ENCODE data around the gene RENBP.

Gene RENBP

DNA sequence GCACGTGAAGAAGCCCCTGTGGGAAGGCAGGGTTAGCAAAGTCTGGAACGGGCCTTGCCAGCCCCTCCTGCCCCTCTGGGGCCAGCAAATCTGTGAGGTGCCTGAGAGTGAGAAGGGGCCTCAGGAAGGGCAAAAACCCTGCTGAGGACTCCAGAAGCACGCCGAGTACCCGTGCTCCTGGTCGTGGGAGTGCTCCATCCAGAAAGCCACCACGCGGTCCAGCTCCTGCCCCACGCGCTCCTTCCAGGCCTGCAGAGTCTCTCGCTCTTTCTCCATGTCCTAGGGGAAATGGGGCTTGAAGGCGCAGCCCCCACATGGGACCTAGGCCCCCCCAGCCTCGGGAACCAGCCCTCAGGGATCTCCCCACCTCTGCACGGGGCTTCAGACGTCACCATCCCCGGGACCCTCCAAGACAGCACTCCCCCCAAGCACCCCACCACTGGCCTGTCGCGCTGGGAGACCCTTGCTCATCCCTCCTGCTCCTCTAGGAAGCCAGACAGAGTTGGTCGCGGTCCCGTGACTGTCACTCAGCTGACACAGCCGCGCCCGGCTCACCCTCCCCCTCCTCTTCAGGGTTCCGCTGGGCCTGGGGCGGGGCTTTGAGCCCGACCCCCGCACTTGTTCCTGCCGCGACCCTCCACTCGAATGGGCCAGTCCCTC, at the start of gene RENBP:
Gene RENBP (minus strand): TSS at position 504 of the 660 bp plus-strand sequence. CDS start 33 bp downstream, at position 471.
- Histone ChIP-seq H3K27ac (ENCODE audit: extremely low read depth, low read depth, low read length) (no peak within 1 kb of the TSS), H3K4me3 (ENCODE audit: low read depth, low read length) (no peak within 1 kb of the TSS), H3K36me3 (ENCODE audit: control insufficient read depth in 2 of 2, insufficient read depth in 1 of 2, low read length in 2 of 2) (peaks cover 8 to 20% of the 10 kb centered on the region in 2 experiments; a peak in 1 of 3 replicates), H3K4me1 (ENCODE audit: control insufficient read depth, insufficient read depth, low read length) (no peaks in the 10 kb centered on the region; the same call in 1 of the 2 replicates), H3K9me3 (ENCODE audit: control insufficient read depth, insufficient read depth, low read depth, low read length) (no peaks in the 10 kb centered on the region)
- ChIA-PET POLR2A (interaction anchor here (1.3 to 3.0 kb wide), 5 partner anchors 10 to 181 kb away, joined by 3 to 21 read pairs (median 7); partner anchors contain the start of genes HCFC1, NAA10 and PLXNB3), CTCF (interaction anchor here (0.6 to 10.9 kb wide), 8 partner anchors 9 to 465 kb away, joined by 3 to 267 read pairs (median 34); partner anchors contain the start of genes ARHGAP4, DNASE1L1, HCFC1 and NAA10)
- TF ChIP-seq, protein P1, sequence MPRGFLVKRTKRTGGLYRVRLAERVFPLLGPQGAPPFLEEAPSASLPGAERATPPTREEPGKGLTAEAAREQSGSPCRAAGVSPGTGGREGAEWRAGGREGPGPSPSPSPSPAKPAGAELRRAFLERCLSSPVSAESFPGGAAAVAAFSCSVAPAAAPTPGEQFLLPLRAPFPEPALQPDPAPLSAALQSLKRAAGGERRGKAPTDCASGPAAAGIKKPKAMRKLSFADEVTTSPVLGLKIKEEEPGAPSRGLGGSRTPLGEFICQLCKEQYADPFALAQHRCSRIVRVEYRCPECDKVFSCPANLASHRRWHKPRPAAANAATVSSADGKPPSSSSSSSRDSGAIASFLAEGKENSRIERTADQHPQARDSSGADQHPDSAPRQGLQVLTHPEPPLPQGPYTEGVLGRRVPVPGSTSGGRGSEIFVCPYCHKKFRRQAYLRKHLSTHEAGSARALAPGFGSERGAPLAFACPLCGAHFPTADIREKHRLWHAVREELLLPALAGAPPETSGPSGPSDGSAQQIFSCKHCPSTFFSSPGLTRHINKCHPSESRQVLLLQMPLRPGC (tag by site-specific recombination; IDR thresholded peaks at IDR 0.05): no peak
- TF ChIP-seq KLF10 (tag by site-specific recombination; IDR thresholded peaks at IDR 0.05): no peak
- TF ChIP-seq ZNF366 (tag by site-specific recombination; conservative IDR thresholded peaks at IDR 0.05): 0 out of 2 replicates have a peak, but pooled peaks have one; percentile 12
- peak; percentile 44 for TF ChIP-seq SP2 (tag by site-specific recombination; IDR thresholded peaks at IDR 0.05)
- TF ChIP-seq ZNF391 (tag by site-specific recombination; IDR thresholded peaks at IDR 0.05; ENCODE audit: borderline replicate concordance, low read depth): no peak
- TF ChIP-seq, protein P2, sequence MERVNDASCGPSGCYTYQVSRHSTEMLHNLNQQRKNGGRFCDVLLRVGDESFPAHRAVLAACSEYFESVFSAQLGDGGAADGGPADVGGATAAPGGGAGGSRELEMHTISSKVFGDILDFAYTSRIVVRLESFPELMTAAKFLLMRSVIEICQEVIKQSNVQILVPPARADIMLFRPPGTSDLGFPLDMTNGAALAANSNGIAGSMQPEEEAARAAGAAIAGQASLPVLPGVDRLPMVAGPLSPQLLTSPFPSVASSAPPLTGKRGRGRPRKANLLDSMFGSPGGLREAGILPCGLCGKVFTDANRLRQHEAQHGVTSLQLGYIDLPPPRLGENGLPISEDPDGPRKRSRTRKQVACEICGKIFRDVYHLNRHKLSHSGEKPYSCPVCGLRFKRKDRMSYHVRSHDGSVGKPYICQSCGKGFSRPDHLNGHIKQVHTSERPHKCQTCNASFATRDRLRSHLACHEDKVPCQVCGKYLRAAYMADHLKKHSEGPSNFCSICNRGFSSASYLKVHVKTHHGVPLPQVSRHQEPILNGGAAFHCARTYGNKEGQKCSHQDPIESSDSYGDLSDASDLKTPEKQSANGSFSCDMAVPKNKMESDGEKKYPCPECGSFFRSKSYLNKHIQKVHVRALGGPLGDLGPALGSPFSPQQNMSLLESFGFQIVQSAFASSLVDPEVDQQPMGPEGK (tag by site-specific recombination; IDR thresholded peaks at IDR 0.05): peak; percentile 43; the same call in 1 of the 2 replicates
- TF ChIP-seq, protein P3, sequence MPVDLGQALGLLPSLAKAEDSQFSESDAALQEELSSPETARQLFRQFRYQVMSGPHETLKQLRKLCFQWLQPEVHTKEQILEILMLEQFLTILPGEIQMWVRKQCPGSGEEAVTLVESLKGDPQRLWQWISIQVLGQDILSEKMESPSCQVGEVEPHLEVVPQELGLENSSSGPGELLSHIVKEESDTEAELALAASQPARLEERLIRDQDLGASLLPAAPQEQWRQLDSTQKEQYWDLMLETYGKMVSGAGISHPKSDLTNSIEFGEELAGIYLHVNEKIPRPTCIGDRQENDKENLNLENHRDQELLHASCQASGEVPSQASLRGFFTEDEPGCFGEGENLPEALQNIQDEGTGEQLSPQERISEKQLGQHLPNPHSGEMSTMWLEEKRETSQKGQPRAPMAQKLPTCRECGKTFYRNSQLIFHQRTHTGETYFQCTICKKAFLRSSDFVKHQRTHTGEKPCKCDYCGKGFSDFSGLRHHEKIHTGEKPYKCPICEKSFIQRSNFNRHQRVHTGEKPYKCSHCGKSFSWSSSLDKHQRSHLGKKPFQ (tag by site-specific recombination; IDR thresholded peaks at IDR 0.05): no peak
- TF ChIP-seq ZNF791 (tag by site-specific recombination; IDR thresholded peaks at IDR 0.05): no peak
- no peak for TF ChIP-seq ZNF76 (tag by site-specific recombination; IDR thresholded peaks at IDR 0.05; ENCODE audit: borderline replicate concordance, low read depth)
- TF ChIP-seq ZNF701 (tag by site-specific recombination; IDR thresholded peaks at IDR 0.05): no peak
- TF ChIP-seq KLF9 (tag by site-specific recombination; IDR thresholded peaks at IDR 0.05; ENCODE audit: low read depth): no peak
- no peak for TF ChIP-seq GLIS1 (tag by site-specific recombination; IDR thresholded peaks at IDR 0.05)
- TF ChIP-seq ZNF221 (tag by site-specific recombination; IDR thresholded peaks at IDR 0.05; ENCODE audit: borderline replicate concordance): no peak
- TF ChIP-seq ZNF623 (tag by site-specific recombination; IDR thresholded peaks at IDR 0.05): no peak
- no peak for TF ChIP-seq ZNF785 (tag by site-specific recombination; IDR thresholded peaks at IDR 0.05)
- peak; percentile 29; the same call in 1 of the 2 replicates for TF ChIP-seq GLIS2 (tag by site-specific recombination; IDR thresholded peaks at IDR 0.05)

DNA sequence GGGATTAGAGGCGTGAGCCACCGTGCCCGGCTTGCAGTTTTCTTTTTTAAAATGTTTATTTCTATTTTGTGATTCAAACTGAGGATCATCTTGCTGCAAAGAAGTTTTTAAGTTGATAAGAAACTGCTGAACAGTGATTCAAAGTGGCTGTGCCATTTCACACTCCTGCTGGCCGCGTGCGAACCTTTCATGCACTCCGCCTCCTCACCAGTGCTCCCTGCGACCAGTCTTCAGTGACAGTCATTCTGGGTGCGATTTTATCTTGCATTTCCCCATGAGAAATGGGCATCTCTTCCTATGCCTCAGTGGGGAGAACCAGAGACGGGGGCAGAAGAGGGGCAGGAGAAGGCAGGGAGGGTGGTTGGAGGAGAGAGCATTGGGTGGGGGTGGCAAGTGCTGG, 49.5 kb upstream of the RENBP start:
- ChIA-PET CTCF (no interaction called here), POLR2A (interaction anchor here (0.6 to 0.7 kb wide), 2 partner anchors 22 to 498 kb away, joined by 4 read pairs; no protein-coding TSS in a partner anchor)
- no peaks in the 10 kb centered on the region for H3K9me3 ChIP-seq (ENCODE audit: control insufficient read depth, insufficient read depth, low read depth, low read length)
- TF ChIP-seq ZNF510 (tag by site-specific recombination; IDR thresholded peaks at IDR 0.05; ENCODE audit: insufficient replicate concordance): no peak
- no peak for TF ChIP-seq ZNF76 (tag by site-specific recombination; IDR thresholded peaks at IDR 0.05; ENCODE audit: borderline replicate concordance, low read depth)
- TF ChIP-seq, protein P4, sequence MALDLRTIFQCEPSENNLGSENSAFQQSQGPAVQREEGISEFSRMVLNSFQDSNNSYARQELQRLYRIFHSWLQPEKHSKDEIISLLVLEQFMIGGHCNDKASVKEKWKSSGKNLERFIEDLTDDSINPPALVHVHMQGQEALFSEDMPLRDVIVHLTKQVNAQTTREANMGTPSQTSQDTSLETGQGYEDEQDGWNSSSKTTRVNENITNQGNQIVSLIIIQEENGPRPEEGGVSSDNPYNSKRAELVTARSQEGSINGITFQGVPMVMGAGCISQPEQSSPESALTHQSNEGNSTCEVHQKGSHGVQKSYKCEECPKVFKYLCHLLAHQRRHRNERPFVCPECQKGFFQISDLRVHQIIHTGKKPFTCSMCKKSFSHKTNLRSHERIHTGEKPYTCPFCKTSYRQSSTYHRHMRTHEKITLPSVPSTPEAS (tag by site-specific recombination; IDR thresholded peaks at IDR 0.05): no peak
- no peak for TF ChIP-seq RBAK (tag by site-specific recombination; IDR thresholded peaks at IDR 0.05)
- TF ChIP-seq ZNF623 (tag by site-specific recombination; IDR thresholded peaks at IDR 0.05): no peak
- TF ChIP-seq, protein P5, sequence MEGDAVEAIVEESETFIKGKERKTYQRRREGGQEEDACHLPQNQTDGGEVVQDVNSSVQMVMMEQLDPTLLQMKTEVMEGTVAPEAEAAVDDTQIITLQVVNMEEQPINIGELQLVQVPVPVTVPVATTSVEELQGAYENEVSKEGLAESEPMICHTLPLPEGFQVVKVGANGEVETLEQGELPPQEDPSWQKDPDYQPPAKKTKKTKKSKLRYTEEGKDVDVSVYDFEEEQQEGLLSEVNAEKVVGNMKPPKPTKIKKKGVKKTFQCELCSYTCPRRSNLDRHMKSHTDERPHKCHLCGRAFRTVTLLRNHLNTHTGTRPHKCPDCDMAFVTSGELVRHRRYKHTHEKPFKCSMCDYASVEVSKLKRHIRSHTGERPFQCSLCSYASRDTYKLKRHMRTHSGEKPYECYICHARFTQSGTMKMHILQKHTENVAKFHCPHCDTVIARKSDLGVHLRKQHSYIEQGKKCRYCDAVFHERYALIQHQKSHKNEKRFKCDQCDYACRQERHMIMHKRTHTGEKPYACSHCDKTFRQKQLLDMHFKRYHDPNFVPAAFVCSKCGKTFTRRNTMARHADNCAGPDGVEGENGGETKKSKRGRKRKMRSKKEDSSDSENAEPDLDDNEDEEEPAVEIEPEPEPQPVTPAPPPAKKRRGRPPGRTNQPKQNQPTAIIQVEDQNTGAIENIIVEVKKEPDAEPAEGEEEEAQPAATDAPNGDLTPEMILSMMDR (tag by site-specific recombination; IDR thresholded peaks at IDR 0.05): no peak
- TF ChIP-seq, protein P6, sequence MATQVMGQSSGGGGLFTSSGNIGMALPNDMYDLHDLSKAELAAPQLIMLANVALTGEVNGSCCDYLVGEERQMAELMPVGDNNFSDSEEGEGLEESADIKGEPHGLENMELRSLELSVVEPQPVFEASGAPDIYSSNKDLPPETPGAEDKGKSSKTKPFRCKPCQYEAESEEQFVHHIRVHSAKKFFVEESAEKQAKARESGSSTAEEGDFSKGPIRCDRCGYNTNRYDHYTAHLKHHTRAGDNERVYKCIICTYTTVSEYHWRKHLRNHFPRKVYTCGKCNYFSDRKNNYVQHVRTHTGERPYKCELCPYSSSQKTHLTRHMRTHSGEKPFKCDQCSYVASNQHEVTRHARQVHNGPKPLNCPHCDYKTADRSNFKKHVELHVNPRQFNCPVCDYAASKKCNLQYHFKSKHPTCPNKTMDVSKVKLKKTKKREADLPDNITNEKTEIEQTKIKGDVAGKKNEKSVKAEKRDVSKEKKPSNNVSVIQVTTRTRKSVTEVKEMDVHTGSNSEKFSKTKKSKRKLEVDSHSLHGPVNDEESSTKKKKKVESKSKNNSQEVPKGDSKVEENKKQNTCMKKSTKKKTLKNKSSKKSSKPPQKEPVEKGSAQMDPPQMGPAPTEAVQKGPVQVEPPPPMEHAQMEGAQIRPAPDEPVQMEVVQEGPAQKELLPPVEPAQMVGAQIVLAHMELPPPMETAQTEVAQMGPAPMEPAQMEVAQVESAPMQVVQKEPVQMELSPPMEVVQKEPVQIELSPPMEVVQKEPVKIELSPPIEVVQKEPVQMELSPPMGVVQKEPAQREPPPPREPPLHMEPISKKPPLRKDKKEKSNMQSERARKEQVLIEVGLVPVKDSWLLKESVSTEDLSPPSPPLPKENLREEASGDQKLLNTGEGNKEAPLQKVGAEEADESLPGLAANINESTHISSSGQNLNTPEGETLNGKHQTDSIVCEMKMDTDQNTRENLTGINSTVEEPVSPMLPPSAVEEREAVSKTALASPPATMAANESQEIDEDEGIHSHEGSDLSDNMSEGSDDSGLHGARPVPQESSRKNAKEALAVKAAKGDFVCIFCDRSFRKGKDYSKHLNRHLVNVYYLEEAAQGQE (tag by site-specific recombination; IDR thresholded peaks at IDR 0.05): no peak

More for the DNA sequence above, 49.5 kb upstream of the RENBP start:
- Histone ChIP-seq H3K4me3 (ENCODE audit: low read depth, low read length) (no peak overlapping the region), H3K27ac (ENCODE audit: extremely low read depth, low read depth, low read length) (no peak overlapping the region), H3K4me1 (ENCODE audit: control insufficient read depth, insufficient read depth, low read length) (no peaks in the 10 kb centered on the region), H3K36me3 (ENCODE audit: control insufficient read depth in 2 of 2, insufficient read depth in 1 of 2, low read length in 2 of 2) (no peaks in the 10 kb centered on the region)
